ENCODE data around the gene LGALS9. TPM values are rescaled to one million over a fixed set of nuclear protein-coding genes. Genes with fewer than 3 reads are reported as not detected.

Gene LGALS9
- total RNA-seq, 1 experiment from 2014 or later: 1.6 TPM

- no TSS peak for BruUV-seq (replicated peaks)
- no peak for ATAC-seq
- CTCF ChIA-PET: no interaction called here
Measured at GRCh38 chr17:27666831-27667560, 36.0 kb downstream of the LGALS9 start.

DNA sequence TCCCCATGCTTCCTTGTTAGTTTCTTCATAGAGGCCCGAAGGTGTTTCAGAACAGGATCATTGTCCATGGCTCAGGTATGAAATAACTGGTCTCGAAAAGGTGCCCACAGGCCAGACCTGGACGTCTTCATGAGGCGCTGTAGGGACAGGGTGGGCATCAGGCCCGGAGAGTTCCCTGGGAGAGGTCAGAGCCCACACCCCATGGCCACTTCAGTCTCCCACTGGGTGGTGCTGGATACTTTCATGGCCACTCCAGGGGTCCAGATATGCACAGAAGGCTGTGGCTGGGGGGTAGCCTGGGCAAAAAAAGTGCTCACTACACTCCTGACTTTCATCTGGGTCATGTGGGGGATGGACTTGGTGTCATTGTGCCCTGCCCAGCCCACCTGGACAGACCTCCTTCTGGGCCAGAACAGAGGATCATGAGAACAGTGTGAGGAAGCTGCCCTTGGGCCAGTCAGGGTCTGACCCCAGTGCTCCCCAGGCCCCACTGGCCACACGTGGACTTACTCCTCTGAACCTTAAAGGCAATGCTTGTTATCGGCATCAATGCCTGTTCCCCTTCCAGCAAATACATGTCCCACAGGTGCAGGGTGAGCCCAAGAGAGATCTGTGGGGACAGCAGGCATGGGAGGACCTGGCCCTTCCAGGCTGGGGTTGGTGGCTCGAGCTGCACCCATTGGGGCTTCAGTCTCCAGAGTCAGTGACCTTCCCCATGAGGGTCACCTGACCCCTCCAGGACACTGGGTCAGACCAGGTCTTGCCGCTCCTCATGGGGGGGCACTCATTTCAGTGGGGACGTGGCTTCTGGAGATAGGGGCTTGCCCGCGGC lies 36.9 kb downstream of the LGALS9 start:
- H3K27ac ChIP-seq (ENCODE audit: low read length): no peak overlapping the region
- intact Hi-C loops (cut with micrococcal nuclease; ENCODE audit: unreplicated experiment) (no loop called here), in situ Hi-C loops (cut with HindIII; ENCODE audit: low pct_unique_long_range_greater_than_20kb, low sequenced_read_pairs) (no loop called here)
- H3K27me3 ChIP-seq (ENCODE audit: control insufficient read depth, insufficient read depth, low read length): no peaks in the 10 kb centered on the region
- TF ChIP-seq POLR2AphosphoS5 (IDR thresholded peaks at IDR 0.05; ENCODE audit: low read depth, low read length): no peak
- no peak for TF ChIP-seq CTCF (IDR thresholded peaks at IDR 0.05)
- TF ChIP-seq, protein P1, sequence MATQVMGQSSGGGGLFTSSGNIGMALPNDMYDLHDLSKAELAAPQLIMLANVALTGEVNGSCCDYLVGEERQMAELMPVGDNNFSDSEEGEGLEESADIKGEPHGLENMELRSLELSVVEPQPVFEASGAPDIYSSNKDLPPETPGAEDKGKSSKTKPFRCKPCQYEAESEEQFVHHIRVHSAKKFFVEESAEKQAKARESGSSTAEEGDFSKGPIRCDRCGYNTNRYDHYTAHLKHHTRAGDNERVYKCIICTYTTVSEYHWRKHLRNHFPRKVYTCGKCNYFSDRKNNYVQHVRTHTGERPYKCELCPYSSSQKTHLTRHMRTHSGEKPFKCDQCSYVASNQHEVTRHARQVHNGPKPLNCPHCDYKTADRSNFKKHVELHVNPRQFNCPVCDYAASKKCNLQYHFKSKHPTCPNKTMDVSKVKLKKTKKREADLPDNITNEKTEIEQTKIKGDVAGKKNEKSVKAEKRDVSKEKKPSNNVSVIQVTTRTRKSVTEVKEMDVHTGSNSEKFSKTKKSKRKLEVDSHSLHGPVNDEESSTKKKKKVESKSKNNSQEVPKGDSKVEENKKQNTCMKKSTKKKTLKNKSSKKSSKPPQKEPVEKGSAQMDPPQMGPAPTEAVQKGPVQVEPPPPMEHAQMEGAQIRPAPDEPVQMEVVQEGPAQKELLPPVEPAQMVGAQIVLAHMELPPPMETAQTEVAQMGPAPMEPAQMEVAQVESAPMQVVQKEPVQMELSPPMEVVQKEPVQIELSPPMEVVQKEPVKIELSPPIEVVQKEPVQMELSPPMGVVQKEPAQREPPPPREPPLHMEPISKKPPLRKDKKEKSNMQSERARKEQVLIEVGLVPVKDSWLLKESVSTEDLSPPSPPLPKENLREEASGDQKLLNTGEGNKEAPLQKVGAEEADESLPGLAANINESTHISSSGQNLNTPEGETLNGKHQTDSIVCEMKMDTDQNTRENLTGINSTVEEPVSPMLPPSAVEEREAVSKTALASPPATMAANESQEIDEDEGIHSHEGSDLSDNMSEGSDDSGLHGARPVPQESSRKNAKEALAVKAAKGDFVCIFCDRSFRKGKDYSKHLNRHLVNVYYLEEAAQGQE (IDR thresholded peaks at IDR 0.05; ENCODE audit: insufficient read depth in 1 of 2, low read depth in 2 of 2, low read length in 1 of 2): no peak
- TF ChIP-seq SIN3A (IDR thresholded peaks at IDR 0.05; ENCODE audit: borderline replicate concordance, insufficient read depth, low read depth, low read length): no peak
- no peak for TF ChIP-seq TCF7L2 (IDR thresholded peaks at IDR 0.05; ENCODE audit: low read depth, low read length)
- no TSS peak for BruUV-seq (replicated peaks)
- no peaks in the 10 kb centered on the region for H3K36me3 ChIP-seq (ENCODE audit: control insufficient read depth, insufficient read depth, low read length)
- H3K4me1 ChIP-seq (ENCODE audit: control insufficient read depth, insufficient read depth, low read length): no peaks in the 10 kb centered on the region
- no peaks in the 10 kb centered on the region for H3K9me3 ChIP-seq (ENCODE audit: control insufficient read depth, insufficient read depth, low read depth, low read length)
- ChIA-PET CTCF (no interaction called here), POLR2A (no interaction called here)
- no peak overlapping the region for H3K4me3 ChIP-seq (ENCODE audit: low read depth in 2 of 2, low read length in 2 of 2)
- ATAC-seq: no peak
- DNase-seq (ENCODE audit: low read depth, low spot score): no peak

More at GRCh38 chr17:27666831-27667560, 36.0 kb downstream of the LGALS9 start:
- H3K4me3 ChIP-seq (ENCODE audit: low read depth in 2 of 2, low read length in 2 of 2): no peak overlapping the region
- DNase-seq (ENCODE audit: low read depth, low spot score): no peak
- H3K9me3 ChIP-seq (ENCODE audit: control insufficient read depth, insufficient read depth, low read depth, low read length): no peaks in the 10 kb centered on the region
- no peak overlapping the region for H3K27ac ChIP-seq (ENCODE audit: low read length)
- intact Hi-C loops (cut with micrococcal nuclease; ENCODE audit: unreplicated experiment): no loop called here
- no peak for TF ChIP-seq CTCF (IDR thresholded peaks at IDR 0.05)
- TF ChIP-seq, protein P1 (IDR thresholded peaks at IDR 0.05; ENCODE audit: insufficient read depth in 1 of 2, low read depth in 2 of 2, low read length in 1 of 2): no peak
- TF ChIP-seq TCF7L2 (IDR thresholded peaks at IDR 0.05; ENCODE audit: low read depth, low read length): no peak
- TF ChIP-seq SIN3A (IDR thresholded peaks at IDR 0.05; ENCODE audit: borderline replicate concordance, insufficient read depth, low read depth, low read length): no peak
- TF ChIP-seq POLR2AphosphoS5 (IDR thresholded peaks at IDR 0.05; ENCODE audit: low read depth, low read length): no peak
- H3K4me1 ChIP-seq (ENCODE audit: control insufficient read depth, insufficient read depth, low read length): no peaks in the 10 kb centered on the region
- in situ Hi-C loops (cut with HindIII; ENCODE audit: low pct_unique_long_range_greater_than_20kb, low sequenced_read_pairs): no loop called here
- no peaks in the 10 kb centered on the region for H3K27me3 ChIP-seq (ENCODE audit: control insufficient read depth, insufficient read depth, low read length)
- no peaks in the 10 kb centered on the region for H3K36me3 ChIP-seq (ENCODE audit: control insufficient read depth, insufficient read depth, low read length)
- POLR2A ChIA-PET: no interaction called here

Measured in Panc1 (cell line).